Measurements from ENCODE around the gene RAVER1.
"Not testable (repeated sequence)": the region's sequence is repeated elsewhere in the genome, so short reads cannot be mapped to it uniquely, and the experiment has no call there.

Gene RAVER1

GRCh38 chr19:10361569-10362011, 28.3 kb upstream of the RAVER1 start:
- TF ChIP-seq GATA1 (IDR thresholded peaks at IDR 0.05; ENCODE audit: low read depth, low read length) (no peak), POLR2A (IDR thresholded peaks at IDR 0.05; ENCODE audit: low read length) (no peak)
- DNase-seq = no peak

GRCh38 chr19:10356431-10356830, 23.1 kb upstream of the RAVER1 start:
- TF ChIP-seq GATA1 (IDR thresholded peaks at IDR 0.05; ENCODE audit: low read depth, low read length) (no peak), POLR2A (IDR thresholded peaks at IDR 0.05; ENCODE audit: low read length) (no peak)

GRCh38 chr19:10353793-10354391, 20.6 kb upstream of the RAVER1 start:
- peak; percentile 66 to 75 for DNase-seq
- TF ChIP-seq POLR2A (IDR thresholded peaks at IDR 0.05; ENCODE audit: low read length) (no peak), GATA1 (IDR thresholded peaks at IDR 0.05; ENCODE audit: low read depth, low read length) (no peak)

More at GRCh38 chr19:10356431-10356830, 23.1 kb upstream of the RAVER1 start:
- no peak for DNase-seq

GRCh38 chr19:10352764-10353671, 19.7 kb upstream of the RAVER1 start:
- peak; percentile 26 to 38 for DNase-seq
- TF ChIP-seq POLR2A (IDR thresholded peaks at IDR 0.05; ENCODE audit: low read length) = no peak

- no peak for TF ChIP-seq POLR2A (IDR thresholded peaks at IDR 0.05; ENCODE audit: low read length)
- TF ChIP-seq GATA1 (IDR thresholded peaks at IDR 0.05; ENCODE audit: low read depth, low read length) = no peak
- no peak for DNase-seq
Observed at GRCh38 chr19:10346509-10346908, 13.2 kb upstream of the RAVER1 start.

GRCh38 chr19:10344780-10345179, 11.5 kb upstream of the RAVER1 start:
- TF ChIP-seq POLR2A (IDR thresholded peaks at IDR 0.05; ENCODE audit: low read length) (no peak), GATA1 (IDR thresholded peaks at IDR 0.05; ENCODE audit: low read depth, low read length) (no peak)
- no peak for DNase-seq

- no peak for TF ChIP-seq GATA1 (IDR thresholded peaks at IDR 0.05; ENCODE audit: low read depth, low read length)
- no peak for TF ChIP-seq POLR2A (IDR thresholded peaks at IDR 0.05; ENCODE audit: low read length)
- no peak for DNase-seq
Observed at GRCh38 chr19:10343495-10343894, 10.2 kb upstream of the RAVER1 start.

GRCh38 chr19:10339977-10340376, 6.6 kb upstream of the RAVER1 start:
- no peak for DNase-seq
- no peak for TF ChIP-seq POLR2A (IDR thresholded peaks at IDR 0.05; ENCODE audit: low read length)
- no peak for TF ChIP-seq GATA1 (IDR thresholded peaks at IDR 0.05; ENCODE audit: low read depth, low read length)

GRCh38 chr19:10339380-10339960, 6.1 kb upstream of the RAVER1 start, which contains the start of gene ICAM3:
Gene ICAM3, minus strand, starts transcription at chr19:10339624. Its CDS starts 10 bp downstream, at chr19:10339614.
- DNase-seq = no peak
- TF ChIP-seq GATA1 (IDR thresholded peaks at IDR 0.05; ENCODE audit: low read depth, low read length) = no peak
- TF ChIP-seq POLR2A (IDR thresholded peaks at IDR 0.05; ENCODE audit: low read length) = no peak

GRCh38 chr19:10338940-10339339, 5.6 kb upstream of the RAVER1 start:
- TF ChIP-seq POLR2A (IDR thresholded peaks at IDR 0.05; ENCODE audit: low read length) = no peak
- no peak for TF ChIP-seq GATA1 (IDR thresholded peaks at IDR 0.05; ENCODE audit: low read depth, low read length)
- no peak for DNase-seq

- not testable (repeated sequence) for DNase-seq
Observed at GRCh38 chr19:10336725-10337124, 3.4 kb upstream of the RAVER1 start.

GRCh38 chr19:10335352-10335985, 2.1 kb upstream of the RAVER1 start:
- DNase-seq = no peak
- TF ChIP-seq GATA1 (IDR thresholded peaks at IDR 0.05; ENCODE audit: low read depth, low read length) (no peak), POLR2A (IDR thresholded peaks at IDR 0.05; ENCODE audit: low read length) (no peak)

GRCh38 chr19:10334588-10335351, 1.4 kb upstream of the RAVER1 start:
- TF ChIP-seq GATA1 (IDR thresholded peaks at IDR 0.05; ENCODE audit: low read depth, low read length) (no peak), POLR2A (IDR thresholded peaks at IDR 0.05; ENCODE audit: low read length) (no peak)
- peak; percentile 82 to 83 for DNase-seq

All from erythroblast (primary cell).